NCI-H446 (cell line): ENCODE measurements around the gene LEFTY1.
"Not testable (repeated sequence)": the region's sequence is repeated elsewhere in the genome, so short reads cannot be mapped to it uniquely, and the experiment has no call there.

Experiments
- DNase-seq, 2 experiments: peaks; one replicate each; lab custom pipeline; 2025; lab: John Stamatoyannopoulos, UW

LEFTY1 gene

DNA sequence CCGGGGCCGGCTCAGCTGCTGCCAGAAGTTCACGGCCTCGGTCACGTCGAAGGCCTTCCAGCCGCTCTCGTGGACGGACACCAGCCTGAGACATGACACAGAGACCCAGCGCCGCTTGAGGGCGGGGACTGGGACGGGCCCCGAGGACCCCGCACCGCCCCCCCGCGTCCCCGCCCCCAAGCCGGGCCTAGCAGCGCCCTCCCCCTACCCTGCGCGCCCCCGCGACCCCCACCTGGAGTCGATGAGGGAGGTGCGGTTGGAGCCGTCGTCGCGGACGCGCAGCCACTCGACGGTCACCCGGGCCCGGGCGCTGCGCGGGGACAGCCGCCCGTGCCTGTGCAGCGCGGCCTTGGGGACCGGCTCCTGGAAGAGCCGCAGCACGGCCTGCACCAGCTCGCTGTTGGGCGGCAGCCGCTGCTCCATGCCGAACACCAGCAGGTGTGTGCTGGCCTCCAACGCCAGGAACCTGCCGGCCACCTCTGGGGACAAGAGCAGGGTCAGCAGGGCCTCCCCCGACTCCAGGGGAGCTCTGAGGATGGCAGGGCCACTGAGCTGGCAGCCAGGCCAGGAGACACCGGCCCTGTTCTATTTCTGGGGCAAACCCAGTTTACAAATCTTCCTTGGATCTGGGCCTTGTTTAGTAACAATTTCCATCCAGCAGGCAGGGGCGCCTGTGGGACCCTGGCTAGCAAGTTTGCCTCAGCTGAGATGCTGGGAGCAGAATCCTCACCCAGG, 1.2 kb downstream of the LEFTY1 start:
- not testable (repeated sequence) for DNase-seq

DNA sequence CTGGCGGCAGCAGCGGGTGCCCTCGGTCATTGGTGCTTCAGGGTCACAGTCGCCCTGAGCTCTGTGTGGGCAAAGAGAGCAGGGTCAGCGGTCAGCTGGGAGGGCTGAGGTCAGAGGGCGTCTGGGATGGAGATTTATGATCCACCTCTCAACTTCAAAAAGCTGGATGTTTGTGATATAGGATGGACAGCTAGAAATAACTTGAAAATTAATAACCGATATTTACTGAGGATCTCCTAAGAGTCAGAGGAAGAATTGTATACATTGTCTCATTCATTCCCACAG, 2.0 kb downstream of the LEFTY1 start:
- no peak for DNase-seq

DNA sequence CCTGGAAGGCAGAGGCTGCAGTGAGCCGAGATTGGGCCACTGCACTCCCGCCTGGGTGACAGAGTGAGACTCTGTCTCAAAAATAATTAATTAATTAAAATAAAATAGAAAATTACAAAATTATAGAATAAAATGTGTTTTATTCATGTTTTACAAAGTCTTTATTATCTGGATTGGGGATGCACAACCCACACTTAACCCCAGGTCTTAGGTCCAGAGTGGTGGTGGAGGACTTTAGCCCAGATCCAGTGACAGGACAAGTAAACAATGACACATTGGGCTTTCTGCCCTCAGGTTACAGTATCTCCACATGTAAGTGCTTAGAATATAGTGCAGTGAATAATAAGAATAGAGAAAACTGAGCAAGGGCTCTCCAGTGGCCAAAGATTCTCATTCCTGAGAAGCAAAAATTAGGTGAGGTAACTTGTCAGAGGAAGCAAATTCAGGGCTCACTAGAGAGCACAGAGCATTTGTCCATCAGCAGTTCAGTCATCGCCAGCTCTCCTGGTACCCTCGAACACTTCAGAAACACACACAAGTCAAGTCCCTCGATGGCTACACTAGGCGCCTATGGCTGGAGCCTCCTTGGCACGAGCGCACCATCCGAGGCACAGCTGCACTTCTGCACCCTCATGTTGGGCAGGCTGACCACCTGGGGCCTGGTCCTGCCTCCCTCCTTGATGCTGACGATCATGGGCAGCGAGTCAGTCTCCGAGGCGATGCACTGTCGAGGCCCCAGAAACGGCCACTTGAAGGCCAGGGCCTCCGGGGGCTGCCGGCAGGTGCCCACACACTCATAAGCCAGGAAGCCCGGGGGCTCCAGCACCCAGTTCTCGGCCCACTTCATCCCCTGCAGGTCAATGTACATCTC, 2.6 kb downstream of the LEFTY1 start:
- no peak for DNase-seq

DNA sequence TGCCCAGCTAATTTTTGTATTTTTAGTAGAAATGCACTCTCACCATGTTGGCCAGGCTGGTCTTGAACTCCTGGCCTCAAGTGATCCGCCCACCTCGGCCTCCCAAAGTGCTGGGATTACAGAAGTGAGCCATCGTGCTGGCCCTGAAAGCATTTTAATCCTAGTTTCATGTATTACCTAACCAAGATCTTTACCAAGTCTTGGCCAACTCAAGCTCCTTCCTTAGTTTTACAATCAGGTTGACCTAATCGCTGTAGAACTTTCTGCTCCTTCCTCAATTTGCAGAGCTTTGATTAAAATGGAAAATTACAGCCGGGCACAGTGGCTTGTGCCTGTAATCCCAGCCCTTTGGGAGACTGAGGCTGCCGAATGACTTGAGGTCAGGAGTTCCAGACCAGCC, 3.6 kb downstream of the LEFTY1 start:
- no peak for DNase-seq

DNA sequence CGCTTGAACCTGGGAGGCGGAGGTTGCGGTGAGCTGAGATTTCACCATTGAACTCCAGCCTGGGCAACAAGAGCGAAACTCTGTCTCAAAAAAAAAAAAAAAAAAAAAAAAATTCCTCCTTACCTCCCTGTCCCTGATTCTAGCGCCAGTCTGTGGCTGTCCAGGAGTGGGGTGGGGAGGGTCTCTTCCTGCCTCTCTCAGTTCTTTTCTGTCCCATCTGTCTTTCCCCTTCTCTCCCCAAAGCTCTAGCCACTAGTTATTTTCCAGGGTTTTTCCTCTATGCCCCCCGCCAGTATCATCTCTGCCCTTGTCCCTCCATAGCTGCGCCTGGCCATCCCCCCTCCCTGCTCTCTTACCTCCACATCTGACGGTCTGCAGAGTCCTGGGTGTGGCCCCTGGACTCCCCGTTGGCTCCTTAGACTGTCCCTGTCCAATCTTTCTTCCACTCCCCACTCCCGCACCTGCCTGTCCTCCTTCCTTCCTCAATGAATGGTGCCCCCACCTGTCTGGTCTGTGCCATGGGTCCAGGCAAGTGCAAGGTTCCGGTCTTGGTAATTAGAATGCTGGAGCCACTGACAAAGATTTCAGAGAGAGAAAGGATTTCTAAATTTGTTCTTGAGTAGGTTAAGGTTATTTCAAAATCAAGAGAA, 5.2 kb downstream of the LEFTY1 start:
- DNase-seq = no peak

DNA sequence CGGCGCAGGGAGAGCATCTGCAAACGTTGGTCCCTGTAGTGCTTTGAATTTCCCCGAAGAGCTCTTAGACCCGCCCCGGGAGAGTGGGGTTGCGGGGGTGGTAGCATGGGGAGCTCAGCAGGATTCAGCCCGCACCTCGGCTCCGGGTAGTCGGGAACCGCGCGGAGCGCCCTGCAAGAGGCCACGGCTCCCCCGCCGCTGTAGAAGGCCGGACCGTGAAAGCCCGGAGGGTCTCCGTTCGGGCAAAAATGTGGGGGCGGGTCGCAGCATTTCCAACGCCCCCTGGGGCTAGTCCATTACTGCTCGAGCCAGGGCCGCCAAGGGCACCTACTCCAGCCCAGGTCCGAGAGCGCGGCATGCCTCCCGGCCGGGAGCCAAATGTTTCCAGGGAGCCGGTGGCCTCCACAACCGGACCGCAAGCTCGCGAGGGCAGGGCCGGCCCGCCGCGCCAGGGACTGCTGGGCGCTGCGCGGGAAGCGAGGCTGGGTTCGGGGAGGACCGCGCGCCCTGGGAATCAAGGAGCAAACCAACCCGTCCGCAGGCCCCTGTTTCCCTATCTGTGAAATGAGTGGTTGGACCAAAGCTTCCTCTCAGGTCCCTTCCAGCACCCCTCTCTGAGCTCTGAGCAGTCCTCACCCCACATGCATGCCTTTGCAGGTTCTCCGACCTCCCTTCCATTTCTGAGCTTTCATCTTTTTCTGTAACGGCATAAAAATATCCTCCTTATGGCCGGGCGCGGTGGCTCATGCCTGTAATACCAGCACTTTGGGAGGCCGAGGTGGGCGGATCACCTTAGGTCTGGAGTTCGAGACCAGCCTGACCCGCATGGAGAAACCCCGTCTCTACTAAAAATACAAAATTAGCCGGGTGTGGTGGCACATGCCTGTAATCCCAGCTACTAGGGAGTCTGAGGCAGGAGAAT, 6.0 kb downstream of the LEFTY1 start:
- DNase-seq = no peak

DNA sequence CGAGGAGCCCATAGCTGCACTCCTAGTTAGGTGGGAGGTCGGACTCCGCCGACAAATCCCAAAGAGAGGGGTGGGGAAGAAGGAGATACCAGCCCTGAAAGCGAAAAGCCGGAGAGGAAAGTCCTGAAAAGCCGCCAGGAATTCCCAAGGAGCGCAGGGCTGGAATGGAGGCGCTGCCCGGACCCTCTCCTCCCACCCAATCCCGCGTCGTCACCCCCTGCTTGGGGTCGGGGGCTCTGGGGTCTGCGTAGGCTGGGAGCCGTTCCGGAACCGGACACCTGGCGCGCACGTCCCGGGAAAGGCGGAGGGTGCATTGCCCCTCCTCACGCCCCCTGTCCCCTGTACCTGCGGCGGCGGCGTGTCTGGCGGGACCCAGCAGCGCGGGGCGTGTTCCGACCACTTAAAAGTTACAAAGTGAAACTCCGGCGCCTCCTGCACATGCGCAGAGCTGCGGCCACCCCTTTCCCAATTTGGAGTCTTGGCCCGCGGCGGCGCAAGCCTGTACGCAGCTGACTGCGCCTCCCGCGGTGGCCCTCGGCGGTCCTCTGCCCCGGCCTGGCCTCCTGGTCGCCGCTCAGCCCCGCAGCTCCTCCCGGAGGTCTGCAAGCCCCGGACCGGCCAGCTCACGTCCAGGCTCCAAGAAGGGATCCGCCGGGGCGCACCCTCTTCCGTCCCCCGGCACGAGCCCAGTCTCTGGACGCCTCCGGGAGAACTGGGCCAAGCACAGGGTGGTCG, 6.8 kb downstream of the LEFTY1 start, which contains the start of gene TMEM63A:
TMEM63A (minus strand) TSS at position 422 of the 735 bp plus-strand sequence. CDS start 4,800 bp downstream, outside the sequence.
- DNase-seq = peak in 1 of 2 experiments; percentile 25

DNA sequence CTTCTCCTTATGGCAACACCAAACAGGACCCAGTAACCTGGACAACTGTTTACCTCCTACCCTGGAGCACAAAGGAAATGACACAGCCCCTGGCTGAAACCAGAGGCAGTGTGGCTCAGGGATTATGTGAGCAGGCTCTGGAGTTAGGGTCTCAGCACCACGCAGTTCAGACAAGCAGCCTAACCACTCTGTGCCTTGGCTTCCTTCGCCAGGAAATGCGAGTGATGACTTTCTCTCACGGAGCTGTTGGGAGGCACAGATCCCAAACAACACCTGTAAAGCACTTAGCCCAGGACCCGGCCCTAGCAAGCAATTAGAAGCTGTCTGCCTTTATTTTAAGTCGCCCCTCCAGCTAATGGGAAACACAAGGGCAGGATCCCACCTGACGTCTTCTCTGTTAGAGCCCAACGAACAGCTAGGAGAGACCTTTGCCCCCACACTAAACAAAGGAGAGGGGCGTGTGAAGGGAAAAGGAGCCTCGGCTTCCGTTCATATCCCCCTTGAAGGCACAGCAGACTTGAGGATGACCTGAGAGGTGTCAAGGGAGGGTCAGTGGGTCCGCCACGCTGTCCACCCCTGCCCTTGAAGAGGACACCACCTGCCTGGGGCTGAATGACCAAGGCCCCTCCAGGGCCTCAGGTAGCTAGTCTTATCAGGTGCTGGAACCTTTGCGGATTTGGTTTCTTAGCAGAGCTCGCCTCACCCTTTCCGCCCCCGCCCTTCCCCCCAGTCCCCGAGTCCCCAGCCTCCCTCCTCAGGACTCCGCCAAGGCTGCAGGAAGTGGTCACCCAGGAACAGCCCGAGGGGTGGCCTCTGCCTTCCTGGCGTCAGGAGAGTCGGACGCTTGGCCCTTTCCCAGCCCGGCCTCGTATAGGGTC, 7.6 kb downstream of the LEFTY1 start:
- no peak for DNase-seq

DNA sequence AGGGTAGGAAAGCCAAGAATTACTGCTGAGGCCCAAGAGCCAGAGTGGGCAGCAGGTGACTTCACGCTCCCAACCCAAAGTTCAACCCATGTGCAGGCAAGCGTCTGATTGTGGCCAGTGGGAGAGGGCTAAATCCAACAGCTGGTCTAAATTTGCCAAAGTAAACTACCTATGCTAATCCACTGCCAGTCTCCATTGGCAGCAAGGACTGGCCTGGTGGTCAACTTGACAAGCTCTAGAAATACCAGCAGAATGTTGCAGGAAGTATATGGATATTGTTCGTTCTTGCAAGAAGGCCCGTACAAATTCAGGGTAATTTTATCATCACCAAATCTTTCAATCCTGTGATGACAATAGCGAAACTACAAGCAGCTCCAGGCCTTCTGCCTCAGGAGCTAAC, 8.3 kb downstream of the LEFTY1 start:
- no peak for DNase-seq

DNA sequence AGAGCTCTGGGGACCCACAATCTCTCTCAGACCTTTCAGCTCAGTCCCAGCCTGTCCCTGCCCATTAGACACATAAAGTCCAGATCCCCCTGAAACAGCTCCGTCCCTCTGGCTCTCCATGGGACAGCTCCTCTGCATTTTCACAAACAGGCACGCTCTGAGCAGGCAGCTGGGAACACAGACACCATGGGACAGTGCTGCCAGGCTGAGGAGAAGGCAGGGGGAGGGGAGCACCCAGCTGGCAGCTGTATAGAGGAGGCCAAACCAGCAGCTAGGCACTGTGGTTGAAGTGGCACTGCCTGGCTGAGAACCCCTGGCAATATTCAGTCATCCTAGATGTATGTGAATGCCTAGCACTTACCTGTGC, 8.7 kb downstream of the LEFTY1 start:
- no peak for DNase-seq

DNA sequence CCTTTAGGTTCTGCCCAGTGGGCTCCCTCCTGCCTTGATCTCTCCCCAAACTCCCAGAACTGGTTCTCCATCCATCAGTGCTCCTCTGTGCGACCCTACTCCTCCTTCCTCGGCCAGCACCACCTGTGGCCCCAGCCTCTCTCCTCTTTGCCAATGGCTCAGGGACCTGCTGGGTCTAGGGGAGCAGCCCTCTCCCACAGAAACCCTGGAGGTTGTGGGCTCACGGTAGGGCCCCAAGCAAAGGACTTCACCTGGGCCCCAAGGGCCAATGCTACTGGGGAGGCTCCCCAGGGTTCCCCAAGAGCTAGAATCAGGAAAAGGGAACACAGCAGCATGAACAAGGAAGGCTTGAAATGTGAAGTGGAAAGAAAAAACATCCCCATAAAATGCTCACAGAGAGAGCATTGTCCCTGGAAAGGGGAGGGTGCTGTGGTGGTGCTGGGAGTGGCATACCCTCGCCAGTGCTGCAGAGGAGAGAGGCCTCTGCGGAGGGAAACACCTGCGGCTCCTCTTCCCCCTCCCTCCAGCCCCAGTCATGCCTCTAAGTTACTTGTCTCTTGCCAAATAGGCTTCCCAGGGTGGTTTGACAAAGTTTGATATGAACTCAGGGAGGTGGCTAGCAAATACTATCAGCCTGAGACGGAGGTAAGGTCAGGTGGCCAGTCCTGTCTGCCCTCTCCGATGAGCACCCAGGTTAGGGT, 9.3 kb downstream of the LEFTY1 start:
- DNase-seq = no peak

DNA sequence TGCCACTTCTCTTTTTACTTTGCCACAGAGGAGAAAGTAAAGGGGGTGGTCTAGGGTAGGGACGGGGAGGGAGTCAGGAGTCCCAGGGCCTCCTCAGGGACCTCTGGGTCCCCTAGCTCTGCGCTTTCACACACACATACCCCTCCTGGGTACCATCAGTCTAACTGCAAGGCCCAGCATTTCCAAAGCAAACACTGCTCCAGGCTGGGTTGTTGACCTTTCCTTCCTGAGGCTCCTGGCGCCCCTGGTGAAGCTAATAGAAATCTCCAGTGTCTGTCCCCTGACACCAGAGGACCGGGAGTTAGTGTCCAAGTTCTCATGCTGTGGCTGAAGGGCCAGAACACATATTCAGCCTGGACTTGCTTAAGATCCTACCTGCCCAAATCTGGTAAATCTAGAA, 10.7 kb downstream of the LEFTY1 start:
- DNase-seq = no peak

DNA sequence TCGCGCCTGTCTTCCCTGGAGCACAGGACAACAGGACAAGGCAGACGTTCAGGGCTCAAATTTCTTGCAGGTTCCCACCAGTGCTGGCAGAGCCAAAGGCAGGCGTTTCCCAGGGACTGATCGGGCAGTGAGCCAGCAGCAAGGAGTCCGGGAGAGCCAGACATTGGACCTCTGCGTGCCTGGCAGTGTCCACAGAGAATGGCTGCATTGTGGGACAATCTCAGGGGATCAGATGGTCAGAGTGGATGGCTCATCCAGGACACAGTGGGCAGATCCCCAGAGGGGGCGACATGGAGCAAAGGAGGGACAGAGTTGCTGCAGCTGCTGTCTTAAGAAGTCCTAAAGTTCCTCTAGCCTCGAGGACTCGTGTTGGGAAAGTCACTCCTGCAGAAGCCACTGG, 11.4 kb downstream of the LEFTY1 start:
- DNase-seq = peak in 1 of 2 experiments; percentile 27

DNA sequence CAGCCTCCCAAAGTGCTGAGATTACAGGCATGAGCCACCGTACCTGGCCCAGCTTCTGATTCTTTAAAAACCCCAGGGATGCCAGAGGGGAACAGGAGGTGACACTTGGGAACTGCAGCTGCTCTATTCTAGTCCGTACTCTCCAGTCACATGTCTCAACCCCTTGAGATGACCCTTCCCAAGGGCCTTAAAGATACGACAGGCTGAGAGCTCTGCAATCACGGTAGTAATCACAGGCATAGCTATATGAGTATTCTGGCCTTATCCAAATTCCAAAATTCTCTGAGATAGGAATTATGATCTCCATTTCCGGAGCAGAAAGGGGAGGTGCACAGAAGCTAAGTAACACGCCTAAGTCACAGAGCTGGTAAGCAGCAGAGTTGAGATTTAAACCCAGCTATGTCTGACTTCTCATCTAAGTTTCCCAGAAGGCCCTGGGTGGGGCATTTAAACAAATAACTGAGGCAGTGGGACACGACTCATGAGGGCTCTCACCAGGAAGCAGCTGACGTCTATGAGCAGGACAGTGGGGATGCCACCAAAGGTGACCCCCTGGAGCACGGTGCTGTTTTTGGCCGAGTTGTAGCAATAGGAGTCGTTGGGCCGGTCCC, 11.9 kb downstream of the LEFTY1 start:
- no peak for DNase-seq

DNA sequence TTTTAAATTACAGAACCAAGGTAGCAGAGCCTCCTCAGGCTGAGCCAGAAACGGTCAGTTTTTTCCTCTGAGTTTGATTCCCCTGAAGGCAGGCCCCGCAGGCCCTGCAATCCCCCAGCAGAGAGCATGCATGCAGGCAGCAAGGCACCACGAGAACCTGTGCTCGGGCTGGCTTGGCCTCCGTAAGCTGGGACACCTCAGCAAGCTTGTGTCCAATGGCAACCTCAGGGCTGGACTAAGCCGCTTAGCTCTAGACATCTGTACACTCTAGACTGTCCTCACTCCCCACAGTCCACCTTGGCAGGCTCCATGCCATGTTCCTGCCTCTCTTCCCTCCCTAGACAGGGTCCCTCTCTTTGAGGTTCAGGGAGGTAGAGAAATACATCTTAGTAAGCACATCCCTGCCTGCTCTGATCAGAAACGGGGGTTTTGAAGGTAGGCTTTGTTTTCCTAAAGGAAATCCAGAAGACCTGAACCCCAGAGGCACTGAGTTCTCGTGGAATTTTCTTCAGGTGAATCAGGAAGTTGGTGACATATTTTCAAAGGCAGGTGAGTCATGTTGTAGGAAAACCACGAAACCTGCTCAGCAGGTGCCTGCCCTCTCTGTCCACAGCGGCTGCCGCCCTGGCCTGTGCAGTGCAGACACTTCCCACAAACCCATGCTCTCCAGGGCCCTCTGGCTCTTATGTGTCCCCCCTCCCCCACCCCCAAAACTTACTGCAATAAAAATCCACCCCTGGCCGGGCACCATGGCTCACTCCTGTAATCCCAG, 13.7 kb downstream of the LEFTY1 start:
- DNase-seq = no peak

DNA sequence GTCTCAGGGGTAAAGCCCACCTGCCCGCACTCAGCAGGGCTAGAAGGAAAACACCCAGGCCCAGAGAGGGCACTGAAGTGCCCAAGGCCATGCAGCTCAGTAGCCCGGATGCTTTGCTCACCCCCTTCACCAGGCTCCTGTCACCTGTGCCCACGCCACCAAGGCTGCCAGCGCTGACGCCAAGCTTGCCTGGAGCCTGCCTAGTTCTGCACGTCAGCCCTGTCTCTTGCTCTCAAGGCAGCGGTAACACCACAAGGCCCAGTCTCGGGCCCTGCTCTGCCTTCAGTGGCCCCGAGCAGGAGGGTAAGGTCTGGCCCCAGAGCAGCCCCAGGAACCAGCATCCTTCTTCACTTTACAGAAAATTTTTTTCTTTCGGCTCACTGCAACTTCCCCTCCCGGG, 14.5 kb downstream of the LEFTY1 start:
- DNase-seq = no peak

DNA sequence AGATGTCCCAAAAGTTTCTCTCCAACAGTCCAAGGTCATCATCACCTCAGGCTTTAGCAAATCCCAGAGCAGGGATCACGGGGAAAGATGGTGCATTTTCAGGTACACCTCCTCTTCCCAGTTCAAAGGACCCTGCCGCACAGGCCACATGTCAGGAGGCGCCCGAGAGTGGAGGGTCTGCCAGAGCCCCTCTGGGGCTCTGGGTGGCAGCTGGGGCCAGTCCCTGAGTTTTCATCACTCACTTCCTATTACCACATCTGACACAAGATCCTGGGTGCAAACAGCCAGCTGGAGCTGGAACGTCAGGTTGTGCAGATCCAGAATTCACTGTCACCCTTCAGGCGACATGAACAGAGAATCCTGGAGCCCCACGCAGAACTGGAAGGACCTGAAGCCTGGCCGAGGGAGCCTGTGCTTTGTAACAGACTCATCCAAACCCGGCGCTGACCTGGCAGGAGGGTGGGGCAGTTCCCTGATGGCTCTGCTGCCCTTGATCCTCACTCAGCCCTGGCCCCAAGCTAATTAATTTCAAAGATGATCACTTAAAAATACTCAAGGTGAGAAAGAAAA, 15.6 kb downstream of the LEFTY1 start:
- DNase-seq = no peak

DNA sequence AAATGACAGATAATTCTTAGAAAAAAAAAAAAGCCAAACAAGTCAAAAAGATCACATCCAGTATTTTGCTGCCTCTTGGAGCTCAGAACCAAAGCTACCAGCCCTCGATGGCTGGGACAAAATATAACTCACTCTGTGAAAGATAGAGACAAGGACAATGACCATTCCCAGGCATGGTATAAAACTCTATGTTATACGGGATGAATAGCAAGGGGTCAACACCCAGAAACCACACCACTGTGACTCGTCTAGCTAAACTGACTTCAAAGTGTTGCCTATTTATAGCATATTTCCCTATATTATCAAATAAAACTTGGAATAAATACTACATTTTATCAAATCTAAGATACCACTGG, 16.9 kb downstream of the LEFTY1 start:
- DNase-seq = no peak
